HepG2 (cell line): ENCODE measurements around the gene TMEM121. TPM values are rescaled to one million over a fixed set of nuclear protein-coding genes. Genes with fewer than 3 reads are reported as not detected.

Experiments used
- AKAP8 ChIP-seq: sonication (generic); formaldehyde crosslinking; IDR thresholded peaks from 2 replicates; pipeline ENCODE4 v1.5.1; 2020; ENCODE audit warnings: mild to moderate bottlenecking, missing genetic modification reagents
- ARNT2 ChIP-seq: sonication (generic); formaldehyde crosslinking; IDR thresholded peaks from 2 replicates; pipeline ENCODE4 v1.8.0; 2022; ENCODE audit warnings: mild to moderate bottlenecking, low read depth, missing genetic modification reagents, moderate library complexity
- CSRNP1 ChIP-seq: sonication (generic); formaldehyde crosslinking; IDR thresholded peaks from 2 replicates; pipeline ENCODE4 v1.8.1; 2023; ENCODE audit warnings: mild to moderate bottlenecking, missing genetic modification reagents
- EED ChIP-seq: sonication (generic); formaldehyde crosslinking; IDR thresholded peaks from 2 replicates; pipeline ENCODE4 v1.5.0; 2020; ENCODE audit warnings: mild to moderate bottlenecking, missing genetic modification reagents
- FOXA3 ChIP-seq: IDR thresholded peaks from 2 replicates; pipeline ENCODE4 v1.6.1; 2016; ENCODE audit warnings: missing genetic modification reagents, missing compliant biosample characterization
- HNRNPL ChIP-seq: fragments of 200-400 bp; formaldehyde crosslinking; IDR thresholded peaks from 2 replicates; pipeline ENCODE4 v1.6.1; 2017; ENCODE audit warnings: mild to moderate bottlenecking, low read depth, low read length
- HOXA3 ChIP-seq: sonication (generic); formaldehyde crosslinking; IDR thresholded peaks from 2 replicates; pipeline ENCODE4 v1.5.0; 2020; ENCODE audit warnings: missing genetic modification reagents
- KLF16 ChIP-seq, 2 experiments: sonication (generic) in 1 of 2; formaldehyde crosslinking in 1 of 2; IDR thresholded peaks; 2 replicates each; pipeline versions ENCODE4 v1.6.1 to v1.8.0; 2016 to 2023; ENCODE audit warnings: missing genetic modification reagents in 2 of 2, missing compliant biosample characterization in 1 of 2
- NKX3-1 ChIP-seq: sonication (generic); formaldehyde crosslinking; IDR thresholded peaks from 2 replicates; pipeline ENCODE4 v1.5.0; 2020; ENCODE audit warnings: missing genetic modification reagents
- RFX5 ChIP-seq: IDR thresholded peaks from 2 replicates; pipeline ENCODE4 v1.6.1; 2011; ENCODE audit warnings: low read depth, low read length, improper control_type of control experiment
- RXRA ChIP-seq: sonication (generic); formaldehyde crosslinking; IDR thresholded peaks from 2 replicates; pipeline ENCODE4 v1.5.1; 2020; ENCODE audit warnings: missing genetic modification reagents
- SRSF1 ChIP-seq: fragments of 200-400 bp; formaldehyde crosslinking; optimal IDR thresholded peaks from 2 replicates; pipeline ENCODE3; 2017; ENCODE audit warnings: mild to moderate bottlenecking, low read depth, low read length, moderate library complexity
- SRSF9 ChIP-seq: fragments of 200-400 bp; formaldehyde crosslinking; IDR thresholded peaks from 2 replicates; pipeline ENCODE4 v1.6.1; 2018; ENCODE audit warnings: borderline replicate concordance, mild to moderate bottlenecking, low read depth, low read length; ENCODE audit not compliant: insufficient read depth, poor library complexity, severe bottlenecking
- TBX2 ChIP-seq: sonication (generic); formaldehyde crosslinking; IDR thresholded peaks from 2 replicates; pipeline ENCODE4 v1.5.0; 2020; ENCODE audit warnings: missing genetic modification reagents, mild to moderate bottlenecking, borderline replicate concordance
- ZBTB8A ChIP-seq: sonication (generic); formaldehyde crosslinking; IDR thresholded peaks from 2 replicates; pipeline ENCODE4 v1.4.0; 2020; ENCODE audit warnings: mild to moderate bottlenecking, low read depth, missing genetic modification reagents, borderline replicate concordance
- ZFY ChIP-seq: sonication (generic); formaldehyde crosslinking; IDR thresholded peaks from 2 replicates; pipeline ENCODE4 v1.4.0; 2020; ENCODE audit warnings: missing genetic modification reagents
- ZMYM2 ChIP-seq: sonication (generic); formaldehyde crosslinking; IDR thresholded peaks from 2 replicates; pipeline ENCODE4 v1.8.0; 2022; ENCODE audit warnings: mild to moderate bottlenecking, missing genetic modification reagents
- ZNF121 ChIP-seq: sonication (generic); formaldehyde crosslinking; IDR thresholded peaks from 2 replicates; pipeline ENCODE4 v1.5.0; 2020; ENCODE audit warnings: mild to moderate bottlenecking, missing genetic modification reagents
- ZNF296 ChIP-seq: sonication (generic); formaldehyde crosslinking; conservative IDR thresholded peaks from 2 replicates; pipeline ENCODE4 v1.5.0; 2020; ENCODE audit warnings: mild to moderate bottlenecking, missing genetic modification reagents
- ZNF484 ChIP-seq: sonication (generic); formaldehyde crosslinking; IDR thresholded peaks from 2 replicates; pipeline ENCODE4 v1.5.1; 2020; ENCODE audit warnings: mild to moderate bottlenecking, low read depth, missing genetic modification reagents, borderline replicate concordance
- ZNF616 ChIP-seq: sonication (generic); formaldehyde crosslinking; IDR thresholded peaks from 2 replicates; pipeline ENCODE4 v1.5.0; 2020; ENCODE audit warnings: low read depth, mild to moderate bottlenecking, missing genetic modification reagents
- ZNF747 ChIP-seq: sonication (generic); formaldehyde crosslinking; IDR thresholded peaks from 2 replicates; pipeline ENCODE4 v1.8.1; 2023; ENCODE audit warnings: missing genetic modification reagents, mild to moderate bottlenecking, borderline replicate concordance
- ZSCAN25 ChIP-seq: sonication (generic); formaldehyde crosslinking; IDR thresholded peaks from 2 replicates; pipeline ENCODE4 v1.8.0; 2022; ENCODE audit warnings: mild to moderate bottlenecking, missing genetic modification reagents
- polyA plus RNA-seq, 8 experiments: library from polyadenylated mRNA; depleted of rRNA in 3 of 8; stranded (reverse) in 7 of 8; unstranded in 1 of 8; fragments of >200 nt; fragmentation: Illumina TruSeq in 4 of 8; extraction: Trizol in 4 of 8; gene quantifications; 2 replicates each; pipeline versions ENCODE4 v1.2.1 to v1.2.3, GENCODE V29; 2011 to 2016; ENCODE audit warnings: low read depth in 4 of 8, missing spikeins in 1 of 8, mixed read lengths in 1 of 8; ENCODE audit not compliant: insufficient read depth in 1 of 8
- total RNA-seq, 5 experiments: library from RNA; depleted of rRNA; stranded (reverse); fragments of >200 nt; fragmentation: Illumina TruSeq; extraction: Trizol; gene quantifications; 2 replicates each; pipeline ENCODE4 v1.2.3, GENCODE V29; 2016; ENCODE audit warnings: low read depth in 1 of 5
- TF ChIP-seq, protein P1 (sequence below): IDR thresholded peaks from 2 replicates; pipeline ENCODE4 v1.6.1; 2016; ENCODE audit warnings: low read depth, borderline replicate concordance
- TF ChIP-seq, protein P2 (sequence below): sonication (generic); formaldehyde crosslinking; IDR thresholded peaks from 2 replicates; pipeline ENCODE4 v1.4.0; 2020; ENCODE audit warnings: missing genetic modification reagents

TMEM121 gene
- total and polyA plus RNA-seq, 2 of the 13 experiments (the other 11 are each of a cell fraction or from before 2014, with no cell fraction given), result 6.6 to 19.0 TPM

- peak; percentile 69; the same call in 1 of the 2 replicates for TF ChIP-seq CSRNP1 (CRISPR knock-in tag)
- peak; percentile 79 for TF ChIP-seq HOXA3 (CRISPR knock-in tag)
- TF ChIP-seq ZNF121 (CRISPR knock-in tag), result 0 out of 2 replicates have a peak, but pooled peaks have one; percentile 16
- TF ChIP-seq RFX5, result no peak
- TF ChIP-seq ZFY (CRISPR knock-in tag), result peak; percentile 77
- TF ChIP-seq ZMYM2 (CRISPR knock-in tag), result 0 out of 2 replicates have a peak, but pooled peaks have one; percentile 26
- peak; percentile 45 for TF ChIP-seq ZNF616 (CRISPR knock-in tag)
- peak; percentile 99 for TF ChIP-seq SRSF1
- TF ChIP-seq ZBTB8A (CRISPR knock-in tag), result no peak
- peak in 1 of 2 experiments; percentile 53; a peak in 1 of 4 replicates for TF ChIP-seq KLF16 (CRISPR knock-in tag; IDR thresholded peaks at IDR 0.05)
- TF ChIP-seq FOXA3 (CRISPR knock-in tag), result peak; percentile 23
- peak; percentile 92; the same call in 1 of the 2 replicates for TF ChIP-seq TBX2 (CRISPR knock-in tag)
- TF ChIP-seq RXRA, result peak; percentile 88
- TF ChIP-seq NKX3-1 (CRISPR knock-in tag), result no peak
- peak; percentile 97 for TF ChIP-seq AKAP8 (CRISPR knock-in tag)
- TF ChIP-seq EED, result no peak
- peak; percentile 78 for TF ChIP-seq ZNF747 (CRISPR knock-in tag)
- TF ChIP-seq, protein P1, sequence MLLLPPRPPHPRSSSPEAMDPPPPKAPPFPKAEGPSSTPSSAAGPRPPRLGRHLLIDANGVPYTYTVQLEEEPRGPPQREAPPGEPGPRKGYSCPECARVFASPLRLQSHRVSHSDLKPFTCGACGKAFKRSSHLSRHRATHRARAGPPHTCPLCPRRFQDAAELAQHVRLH (CRISPR knock-in tag), result peak; percentile 73; the same call in 1 of the 2 replicates
- TF ChIP-seq HNRNPL, result peak; percentile 94
- TF ChIP-seq, protein P2, sequence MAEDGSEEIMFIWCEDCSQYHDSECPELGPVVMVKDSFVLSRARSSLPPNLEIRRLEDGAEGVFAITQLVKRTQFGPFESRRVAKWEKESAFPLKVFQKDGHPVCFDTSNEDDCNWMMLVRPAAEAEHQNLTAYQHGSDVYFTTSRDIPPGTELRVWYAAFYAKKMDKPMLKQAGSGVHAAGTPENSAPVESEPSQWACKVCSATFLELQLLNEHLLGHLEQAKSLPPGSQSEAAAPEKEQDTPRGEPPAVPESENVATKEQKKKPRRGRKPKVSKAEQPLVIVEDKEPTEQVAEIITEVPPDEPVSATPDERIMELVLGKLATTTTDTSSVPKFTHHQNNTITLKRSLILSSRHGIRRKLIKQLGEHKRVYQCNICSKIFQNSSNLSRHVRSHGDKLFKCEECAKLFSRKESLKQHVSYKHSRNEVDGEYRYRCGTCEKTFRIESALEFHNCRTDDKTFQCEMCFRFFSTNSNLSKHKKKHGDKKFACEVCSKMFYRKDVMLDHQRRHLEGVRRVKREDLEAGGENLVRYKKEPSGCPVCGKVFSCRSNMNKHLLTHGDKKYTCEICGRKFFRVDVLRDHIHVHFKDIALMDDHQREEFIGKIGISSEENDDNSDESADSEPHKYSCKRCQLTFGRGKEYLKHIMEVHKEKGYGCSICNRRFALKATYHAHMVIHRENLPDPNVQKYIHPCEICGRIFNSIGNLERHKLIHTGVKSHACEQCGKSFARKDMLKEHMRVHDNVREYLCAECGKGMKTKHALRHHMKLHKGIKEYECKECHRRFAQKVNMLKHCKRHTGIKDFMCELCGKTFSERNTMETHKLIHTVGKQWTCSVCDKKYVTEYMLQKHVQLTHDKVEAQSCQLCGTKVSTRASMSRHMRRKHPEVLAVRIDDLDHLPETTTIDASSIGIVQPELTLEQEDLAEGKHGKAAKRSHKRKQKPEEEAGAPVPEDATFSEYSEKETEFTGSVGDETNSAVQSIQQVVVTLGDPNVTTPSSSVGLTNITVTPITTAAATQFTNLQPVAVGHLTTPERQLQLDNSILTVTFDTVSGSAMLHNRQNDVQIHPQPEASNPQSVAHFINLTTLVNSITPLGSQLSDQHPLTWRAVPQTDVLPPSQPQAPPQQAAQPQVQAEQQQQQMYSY (CRISPR knock-in tag), result 0 out of 2 replicates have a peak, but pooled peaks have one; percentile 43
- peak; percentile 73 for TF ChIP-seq ARNT2
- TF ChIP-seq ZNF484 (CRISPR knock-in tag), result no peak
- peak; percentile 53; the same call in 1 of the 2 replicates for TF ChIP-seq ZNF296 (CRISPR knock-in tag)
- TF ChIP-seq ZSCAN25 (CRISPR knock-in tag), result peak; percentile 90
- TF ChIP-seq SRSF9, result no peak
These were observed 26.9 kb upstream of the TMEM121 start (continued) for GRCh38 chr14:105499256-105500035.
